Left forelimb (tissue), 1 donor: ENCODE data around the gene CNGB1.
A peak's percentile ranks its signal among the peaks of the same experiment; 100 is the strongest.
"Not testable (repeated sequence)": the region's sequence is repeated elsewhere in the genome, so short reads cannot be mapped to it uniquely, and the experiment has no call there.

Experiments
- DNase-seq: peaks from one replicate; pipeline ENCODE4 v3.0.0-alpha.2; 2018; ENCODE audit warnings: low spot score

Gene CNGB1

DNA sequence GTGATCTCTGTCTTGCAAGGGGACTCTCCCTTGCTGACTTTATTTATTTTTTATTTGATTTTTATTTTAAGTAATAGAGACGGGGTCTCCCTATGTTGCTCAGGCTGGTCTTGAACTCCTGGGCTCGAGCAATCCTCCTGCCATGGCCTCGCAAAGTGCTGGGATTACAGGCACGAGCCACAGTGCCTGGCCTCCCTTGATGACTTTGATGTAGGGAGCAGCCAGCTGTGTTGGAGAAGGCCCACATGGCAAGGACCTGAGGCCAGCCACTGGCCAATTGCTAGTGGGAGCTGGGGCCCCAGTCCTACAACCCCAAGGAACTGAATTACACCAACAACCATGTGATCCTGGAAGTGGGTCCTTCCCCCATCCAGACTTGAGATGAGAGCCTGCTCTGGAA lies 81.8 kb downstream of the CNGB1 start:
- no peak for DNase-seq

DNA sequence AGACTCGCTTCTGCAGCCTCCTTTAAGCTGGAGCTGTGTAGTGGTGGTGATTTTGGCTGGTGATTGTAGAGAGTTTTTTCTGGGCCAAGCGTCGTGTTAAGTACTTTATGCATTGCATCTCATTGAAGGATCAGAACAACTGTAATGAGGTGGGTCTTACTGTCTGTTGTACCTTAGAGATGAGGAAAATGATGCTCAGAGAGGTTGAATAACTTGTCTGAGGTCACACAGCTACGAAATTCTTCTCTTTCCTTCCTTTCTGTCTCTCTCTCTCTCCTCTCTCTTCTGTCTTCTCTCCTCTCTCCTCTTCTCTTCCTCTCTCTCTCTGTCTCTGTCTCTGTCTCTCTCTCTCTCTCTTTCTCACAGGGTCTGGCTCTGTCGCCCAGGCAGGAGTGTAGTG lies 82.8 kb downstream of the CNGB1 start:
- DNase-seq: no peak

DNA sequence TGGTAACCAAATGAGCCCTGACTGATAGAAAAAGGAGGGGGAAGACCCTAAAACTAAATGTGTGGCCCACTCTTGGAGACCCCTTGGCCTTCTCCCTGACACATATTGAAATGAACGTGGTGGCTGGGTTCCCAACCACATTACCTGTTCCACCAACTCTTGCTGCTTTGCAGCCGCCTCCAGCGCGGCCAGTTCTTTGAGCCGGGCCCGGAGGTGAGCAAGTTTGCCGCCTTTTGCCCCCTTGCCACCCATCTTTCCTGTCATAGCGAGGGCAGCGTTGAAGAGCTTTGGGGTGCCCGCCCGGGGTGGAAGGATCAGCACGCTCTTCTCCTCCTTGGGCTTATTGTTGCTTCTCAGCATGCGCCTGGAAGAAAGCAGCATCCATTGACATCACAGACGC lies 83.2 kb downstream of the CNGB1 start:
- no peak for DNase-seq

DNA sequence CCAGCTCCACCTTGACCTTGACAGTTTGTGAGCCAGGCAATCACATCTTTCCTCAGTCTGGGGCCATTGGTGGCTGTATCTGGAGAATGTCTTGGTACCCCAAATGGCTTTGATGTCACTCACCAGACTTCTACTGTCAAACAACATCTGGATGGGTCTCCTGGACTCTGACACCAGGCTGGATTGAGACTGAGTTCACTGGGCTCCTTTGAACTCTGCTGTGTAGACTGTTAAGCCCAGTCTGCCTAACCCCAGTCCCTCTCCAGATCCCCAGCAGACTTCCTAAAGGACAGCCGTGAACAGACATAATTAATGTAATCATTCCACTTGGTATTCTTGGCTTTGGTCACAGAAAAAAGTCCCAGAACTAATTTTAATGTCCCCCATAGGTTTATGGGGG lies 84.5 kb downstream of the CNGB1 start:
- no peak for DNase-seq

DNA sequence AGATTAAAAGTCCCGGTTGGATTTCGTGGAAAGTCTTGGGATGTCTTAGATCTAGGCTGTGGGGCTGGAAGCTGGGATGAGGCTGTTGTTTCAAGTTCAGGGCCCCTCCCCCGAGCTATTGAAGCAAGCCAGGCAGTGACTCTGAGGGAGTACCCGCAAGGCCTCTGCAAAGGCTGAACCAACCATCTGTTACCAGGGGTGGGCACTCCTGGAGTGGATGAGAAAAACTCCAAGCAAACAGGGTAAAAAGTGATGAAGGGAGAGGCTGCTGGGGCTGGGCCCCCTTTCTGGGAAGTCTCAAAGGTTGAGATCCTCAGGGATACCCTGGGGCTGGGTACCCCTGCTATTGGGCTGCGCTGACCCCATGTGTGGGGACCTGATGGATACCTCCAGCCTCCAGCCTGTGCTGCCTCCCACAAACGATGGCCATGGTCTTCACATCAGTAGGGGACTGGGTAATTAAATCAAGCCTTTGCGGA lies 86.2 kb downstream of the CNGB1 start:
- no peak for DNase-seq

DNA sequence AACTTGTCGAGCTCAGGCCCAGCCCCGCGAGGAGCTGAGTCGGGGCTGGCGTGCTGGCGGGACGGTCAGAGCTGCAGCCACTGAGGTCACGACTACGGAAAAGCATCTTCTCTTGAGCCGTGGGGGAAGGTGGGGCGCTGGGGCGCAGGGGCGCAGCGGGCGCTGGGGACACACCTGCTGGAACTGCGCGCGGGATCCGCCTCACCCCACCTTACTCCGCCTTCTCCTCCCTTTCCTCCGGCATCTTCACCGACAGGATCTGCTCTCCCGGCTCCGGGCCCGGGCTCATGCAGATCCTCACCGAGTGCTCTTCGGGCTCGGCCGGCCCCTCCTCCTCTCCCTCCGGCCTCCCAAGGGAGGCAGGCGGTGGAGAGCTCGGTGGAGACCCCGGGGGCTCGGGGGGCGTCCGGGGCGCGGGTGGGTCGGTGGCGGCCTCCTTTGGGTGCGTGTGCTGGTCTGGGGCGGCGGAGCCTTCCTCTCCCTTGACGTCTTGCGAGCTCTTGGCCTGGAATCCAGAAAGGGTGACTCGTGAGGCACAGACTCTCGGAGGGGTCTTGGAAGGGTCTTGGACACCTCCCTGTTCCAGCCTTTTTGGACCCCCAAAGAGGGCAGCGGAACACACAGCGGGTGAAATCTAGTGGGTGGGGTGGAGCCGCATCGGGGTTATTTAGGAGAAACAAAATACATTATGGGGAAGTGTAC lies 86.8 kb downstream of the CNGB1 start:
- no peak for DNase-seq

DNA sequence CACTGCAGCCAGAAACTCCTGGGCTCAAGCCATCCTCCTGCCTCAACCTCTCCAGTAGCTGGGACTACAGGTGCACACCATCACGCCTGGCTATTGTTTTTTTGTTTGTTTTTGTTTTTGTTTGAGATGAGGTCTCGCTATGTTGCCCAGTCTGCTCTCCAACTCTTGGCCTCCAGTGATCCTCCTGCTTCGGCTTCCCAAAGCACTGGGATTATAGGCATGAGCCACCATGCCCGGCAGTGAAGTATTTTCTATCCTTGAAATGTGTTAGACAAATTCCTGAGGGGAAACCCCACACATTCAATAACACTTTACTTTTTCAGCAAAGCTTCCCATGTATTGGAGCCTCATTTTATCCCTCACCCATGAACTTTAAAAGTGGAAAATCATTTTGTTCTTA lies 87.4 kb downstream of the CNGB1 start:
- no peak for DNase-seq

DNA sequence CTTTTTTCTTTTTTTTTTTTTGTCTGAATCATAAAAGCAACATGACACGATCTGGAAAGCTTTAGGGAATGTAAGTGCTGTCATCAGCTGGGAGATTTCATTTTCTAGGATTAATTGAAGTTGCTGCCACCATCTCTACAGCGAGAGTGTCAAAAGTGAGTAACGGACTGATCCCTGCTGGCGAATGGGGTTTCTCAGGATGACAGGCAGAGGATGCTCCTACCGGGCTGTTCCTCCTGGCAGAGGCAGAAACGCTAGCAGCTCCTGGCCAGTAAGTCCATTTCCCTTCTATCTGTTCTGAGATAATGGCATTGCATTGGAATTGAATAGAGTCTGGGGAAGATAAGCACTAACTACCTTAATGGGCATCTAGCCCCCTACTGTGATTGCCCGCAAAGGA lies 88.1 kb downstream of the CNGB1 start:
- DNase-seq: no peak

DNA sequence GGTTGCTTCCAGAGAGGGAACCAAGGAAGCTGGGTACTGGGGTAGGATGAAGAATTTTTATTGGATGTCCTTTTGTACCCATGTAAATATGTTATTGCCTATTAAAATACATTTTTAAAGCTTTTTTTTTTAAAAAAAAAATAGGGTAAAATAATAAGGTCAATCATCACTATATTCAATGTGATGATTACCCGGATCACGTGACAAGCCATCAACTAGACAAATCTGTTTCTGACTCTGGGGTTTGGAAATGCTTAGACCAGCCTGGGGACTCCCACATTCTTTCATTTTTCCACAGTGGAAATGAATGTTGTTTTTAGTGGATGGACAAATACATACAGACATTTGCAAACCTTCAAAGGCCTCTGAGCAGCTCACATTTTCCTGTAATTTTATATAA lies 88.7 kb downstream of the CNGB1 start:
- DNase-seq: no peak

DNA sequence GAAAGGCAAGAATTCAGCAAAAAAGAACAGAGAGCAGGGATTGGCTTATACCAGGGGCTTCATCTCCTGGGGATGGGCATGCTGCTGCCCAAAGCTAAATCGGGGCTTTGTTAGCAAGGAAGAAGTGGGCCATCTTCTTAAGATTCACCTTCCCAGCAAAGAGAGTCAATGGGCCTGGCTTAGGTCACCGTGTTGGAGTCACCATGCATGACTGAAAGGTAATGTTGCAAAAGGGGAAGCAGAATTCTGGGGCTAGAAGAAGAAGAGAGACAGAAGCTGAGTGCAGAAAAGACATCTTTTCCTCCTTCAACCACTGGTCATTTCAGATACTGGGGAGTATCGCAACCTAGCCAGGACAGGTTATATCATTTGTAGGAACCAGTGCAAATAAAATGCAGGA lies 92.3 kb downstream of the CNGB1 start:
- DNase-seq: no peak

DNA sequence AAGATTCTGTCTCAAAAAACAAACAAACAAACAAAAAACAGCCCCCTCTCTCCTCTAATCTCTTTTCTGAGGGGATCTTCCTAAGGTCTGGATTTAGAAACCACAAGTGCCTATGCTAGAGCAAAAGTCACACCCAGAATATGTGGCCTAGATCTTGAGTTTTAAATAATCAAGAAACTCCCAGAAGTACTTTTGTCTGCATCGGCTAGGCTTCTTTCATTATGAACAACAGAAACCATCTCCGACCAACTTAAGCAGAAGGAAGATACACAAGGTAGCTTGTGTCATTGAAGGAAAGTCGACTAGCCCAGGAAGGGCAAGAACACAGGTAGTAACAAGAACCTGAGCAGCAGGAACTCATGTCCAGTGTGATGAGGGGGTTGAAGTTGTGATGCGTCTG lies 94.7 kb downstream of the CNGB1 start:
- no peak for DNase-seq

DNA sequence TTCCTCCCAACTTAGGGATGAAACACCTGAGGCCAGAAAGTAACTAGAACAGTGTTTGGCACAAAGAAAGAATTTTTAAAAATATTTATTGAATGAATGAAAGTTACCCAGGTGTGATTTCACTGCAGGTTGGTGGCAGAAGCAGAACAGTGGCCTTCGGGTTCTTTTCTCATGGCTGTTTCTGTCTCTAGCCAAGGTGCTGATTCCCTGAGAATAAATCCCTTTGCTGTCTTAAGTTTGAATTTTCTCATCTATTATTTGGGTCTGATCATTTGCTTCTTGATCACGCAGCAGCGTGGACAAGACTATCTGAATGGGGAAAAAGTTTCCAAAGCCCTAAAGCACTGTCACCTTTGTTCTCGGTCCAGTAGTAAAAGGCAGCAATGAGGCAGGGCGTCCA lies 95.6 kb downstream of the CNGB1 start:
- no peak for DNase-seq

DNA sequence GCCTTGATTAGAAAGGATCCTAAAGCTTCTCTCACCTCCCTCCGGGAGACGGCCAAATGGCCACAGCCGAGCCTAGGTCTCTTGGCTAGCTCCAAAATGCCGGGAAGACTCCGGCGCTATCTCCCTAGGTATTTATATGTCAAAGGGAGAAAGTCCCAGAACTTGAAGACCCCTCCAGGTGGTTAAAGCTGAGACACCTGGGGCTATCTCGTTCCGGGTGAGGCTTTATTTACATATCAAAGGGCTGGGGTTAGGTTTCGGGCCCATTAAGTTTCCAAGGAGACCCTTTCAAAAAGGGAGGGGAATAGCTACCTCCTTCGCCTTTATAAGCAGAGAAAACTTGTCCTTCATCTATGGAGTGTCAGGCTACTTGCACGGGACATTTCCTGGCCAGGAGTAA lies 97.7 kb downstream of the CNGB1 start:
- DNase-seq: no peak

DNA sequence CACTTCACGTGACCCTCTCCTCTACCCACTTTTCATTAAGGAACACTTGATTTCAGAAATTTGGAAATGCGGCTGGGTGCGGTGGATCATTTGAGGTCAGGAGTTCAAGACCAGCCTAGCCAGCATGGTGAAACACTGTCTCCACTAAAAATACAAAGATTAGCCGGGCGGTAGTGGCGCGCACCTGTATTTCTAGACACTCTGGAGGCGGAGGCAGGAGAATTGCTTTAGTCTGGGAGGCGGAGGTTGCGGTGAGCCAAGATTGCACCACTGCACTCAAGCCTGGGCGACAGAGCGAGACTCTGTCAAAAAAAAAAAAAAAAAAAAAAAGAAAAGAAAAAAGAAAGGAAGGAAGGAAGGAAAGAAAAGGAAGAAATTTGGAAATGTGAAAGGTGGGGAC lies 98.2 kb downstream of the CNGB1 start:
- not testable (repeated sequence) for DNase-seq

DNA sequence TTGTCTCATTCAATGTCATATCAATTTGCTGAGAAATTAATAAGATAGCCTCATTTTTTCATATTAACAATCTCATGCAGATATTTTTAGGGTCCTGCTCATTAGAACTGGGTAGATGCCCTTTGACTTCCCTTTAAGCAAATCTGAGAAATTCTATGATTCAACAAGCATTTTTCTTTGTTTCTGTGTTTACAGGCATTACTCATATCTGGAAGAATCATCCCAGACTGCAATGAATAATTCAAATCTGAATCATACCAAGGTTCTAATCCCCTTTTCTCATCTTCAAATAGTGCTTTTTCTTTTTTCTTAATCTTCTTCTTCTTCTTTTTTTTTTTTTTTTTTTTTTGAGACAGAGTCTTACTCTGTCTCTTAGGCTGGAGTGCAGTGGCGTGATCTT lies 99.5 kb downstream of the CNGB1 start:
- no peak for DNase-seq

DNA sequence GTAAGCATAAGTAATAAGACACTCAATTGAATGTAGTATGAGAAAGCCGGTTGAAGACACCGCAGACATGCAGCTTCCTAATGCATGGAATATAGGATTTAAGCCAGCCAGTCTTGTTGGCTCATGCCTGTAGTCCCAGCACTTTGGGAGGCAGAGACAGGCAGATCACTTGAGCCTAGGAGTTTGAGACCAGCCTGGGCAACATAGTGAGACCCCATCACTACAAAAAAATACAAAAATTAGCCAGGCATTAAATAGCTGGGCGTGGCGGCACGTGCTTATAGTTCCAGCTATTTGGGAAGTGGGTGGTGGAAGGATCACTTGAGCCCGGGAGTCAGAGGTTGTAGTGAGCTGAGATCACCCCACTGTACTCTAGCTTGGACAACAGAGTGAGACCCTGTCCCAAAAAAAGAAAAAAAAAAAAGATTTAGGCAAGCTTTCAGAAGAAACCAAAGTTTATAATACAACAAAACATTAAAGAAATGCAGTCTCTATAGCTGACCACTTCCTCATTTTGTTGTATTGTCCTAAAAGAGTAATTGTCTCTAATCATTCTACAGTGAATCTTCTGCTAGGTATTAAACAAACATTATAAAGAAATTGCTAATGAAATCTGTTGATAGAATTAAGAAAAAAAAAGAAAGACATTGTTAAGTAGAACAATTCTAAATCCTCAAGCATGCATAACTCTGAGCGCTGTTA lies 100.0 kb downstream of the CNGB1 start:
- DNase-seq: no peak

DNA sequence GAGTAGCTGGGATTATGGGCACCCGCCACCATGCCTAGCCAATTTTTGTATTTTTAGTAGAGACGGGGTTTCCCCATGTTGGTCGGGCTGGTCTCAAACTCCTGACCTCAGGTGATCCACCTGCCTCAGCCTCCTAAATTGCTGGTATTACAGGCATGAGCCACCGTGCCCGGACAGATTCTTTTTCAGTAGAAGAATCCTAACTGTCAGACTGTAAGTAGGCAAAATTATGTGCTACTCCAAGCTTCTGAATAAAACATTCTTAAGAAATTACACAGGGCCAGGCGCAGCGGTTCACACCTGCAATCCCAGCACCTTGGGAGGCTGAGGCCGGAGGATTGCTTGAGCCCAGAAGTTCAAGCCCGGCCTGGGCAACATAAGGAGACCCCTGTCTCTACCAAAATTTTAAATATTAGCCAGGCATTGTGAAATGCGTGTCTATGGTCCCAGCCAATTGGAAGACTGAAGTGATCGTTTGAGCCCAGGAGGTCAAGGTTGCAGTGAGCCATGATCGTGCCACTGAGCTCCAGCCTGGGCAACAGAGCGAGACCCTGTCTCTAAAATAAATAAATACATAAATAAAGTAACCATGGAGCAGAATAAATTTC lies 101.9 kb downstream of the CNGB1 start:
- no peak for DNase-seq

DNA sequence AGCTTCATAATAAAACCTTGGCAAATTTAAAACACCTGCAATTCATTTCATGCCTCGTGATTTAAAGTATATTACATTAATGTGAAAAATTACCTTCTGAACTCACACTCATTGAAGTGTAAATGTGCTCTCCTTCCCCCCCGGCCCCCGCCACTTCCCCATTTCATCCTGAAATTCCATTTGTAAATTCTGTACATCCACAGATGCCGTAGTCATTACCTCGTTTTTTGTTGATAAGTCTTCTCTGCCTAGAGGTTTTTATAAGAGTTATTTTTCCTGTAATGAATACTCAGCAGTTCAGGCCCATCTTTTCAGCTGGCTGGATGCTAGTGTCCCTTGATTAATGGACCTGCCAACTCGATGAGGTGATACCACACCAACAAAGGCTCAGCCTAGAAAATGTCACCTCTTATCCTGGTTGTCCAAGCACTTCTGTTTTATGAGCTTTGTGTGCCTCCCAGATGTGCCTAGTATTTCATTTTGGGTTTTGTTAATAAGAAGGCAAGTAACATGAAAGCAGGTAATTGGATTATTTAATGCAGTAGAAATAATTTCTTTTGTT lies 103.8 kb downstream of the CNGB1 start:
- no peak for DNase-seq

DNA sequence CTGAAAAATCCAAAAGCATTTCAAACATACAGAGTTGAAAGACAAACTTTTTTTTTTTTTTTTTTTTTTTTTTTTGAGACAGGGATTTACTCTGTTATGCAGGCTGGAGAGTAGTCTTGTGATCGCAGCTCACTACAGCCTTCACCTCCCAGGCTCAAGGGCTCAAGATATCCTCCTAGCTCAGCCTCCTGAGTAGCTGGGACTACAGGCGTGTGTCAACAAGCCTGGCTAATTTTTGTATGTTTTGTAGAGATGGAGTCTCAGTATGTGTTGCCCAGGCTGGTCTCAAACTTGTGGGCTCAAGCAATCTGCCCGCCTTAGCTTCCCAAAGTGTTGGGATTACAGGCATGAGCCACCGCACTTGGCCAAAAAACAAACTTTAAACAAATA lies 104.4 kb downstream of the CNGB1 start:
- DNase-seq: no peak

DNA sequence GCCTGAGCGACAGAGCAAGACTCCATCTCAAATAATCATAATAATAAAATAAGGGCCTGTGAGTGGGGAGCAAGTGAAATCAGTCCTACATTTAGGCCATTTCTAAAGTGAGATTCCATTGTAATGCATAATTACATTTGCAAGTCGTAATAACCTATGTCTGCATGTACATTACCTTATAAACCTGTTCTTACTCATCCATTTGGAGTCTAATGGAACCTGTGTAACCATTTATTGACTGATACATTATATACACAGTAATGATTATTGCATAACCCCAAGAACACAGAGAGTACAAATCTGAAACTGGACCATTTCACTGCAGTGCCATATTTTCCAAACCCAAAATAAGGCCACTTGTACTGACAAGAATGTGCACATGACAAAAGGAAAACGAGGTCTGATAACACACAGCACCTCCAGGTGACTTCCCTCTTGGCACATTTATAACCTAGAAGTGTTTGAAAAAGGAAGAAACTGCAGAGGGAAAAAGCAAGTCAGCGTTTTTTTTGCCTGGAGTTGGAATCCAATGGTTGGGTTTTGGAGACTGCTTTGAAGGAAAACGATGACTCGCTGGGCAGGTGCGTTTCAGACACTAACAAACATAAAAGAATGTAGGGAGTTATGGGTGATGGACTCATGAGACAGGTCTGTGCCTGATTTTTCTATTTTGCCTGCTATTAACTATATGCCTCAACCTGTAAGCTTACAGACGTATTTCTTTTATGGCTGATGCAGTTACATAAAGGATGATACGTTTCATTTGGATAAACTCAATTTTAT lies 105.0 kb downstream of the CNGB1 start:
- DNase-seq: no peak

DNA sequence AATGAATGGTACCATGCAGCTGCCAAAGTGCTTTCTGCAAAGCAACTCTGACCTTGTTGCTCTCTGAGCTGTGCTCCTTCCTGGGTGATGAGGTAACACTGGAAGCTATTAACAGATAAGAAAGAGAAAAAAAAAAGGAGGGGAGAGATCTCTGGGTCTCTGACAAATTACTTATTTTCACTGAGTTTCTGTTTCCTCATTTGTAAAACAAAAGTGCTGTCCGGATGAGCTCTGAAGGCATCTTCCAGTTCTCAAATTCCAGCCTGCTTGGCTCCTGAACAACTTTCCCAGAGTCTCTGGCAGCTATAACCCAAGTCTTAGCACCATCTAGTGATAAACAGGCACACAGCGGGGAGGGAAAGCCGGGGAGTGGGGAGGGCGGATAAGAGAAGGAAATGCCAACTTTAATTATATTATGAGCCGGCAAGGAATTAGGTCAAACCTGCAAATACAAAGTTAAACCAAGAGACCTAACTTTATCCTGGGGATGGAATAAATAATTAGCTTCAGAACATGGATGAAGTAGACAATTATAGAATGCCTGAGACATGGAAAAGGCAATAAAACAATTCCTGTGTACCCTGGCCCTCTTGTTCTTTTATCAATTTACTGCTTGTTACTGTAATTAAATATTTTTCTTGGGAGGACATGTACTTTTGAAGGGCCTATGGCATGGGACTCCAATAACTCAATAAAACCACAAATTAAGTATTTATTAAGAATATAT lies 107.3 kb downstream of the CNGB1 start:
- DNase-seq: peak; percentile 69
